Mucosa of descending colon (tissue), 3 donors: Measurements from ENCODE around the gene PPP4R3B. TPM values are rescaled to one million over a fixed set of nuclear protein-coding genes. Genes with fewer than 3 reads are reported as not detected.

Experiments
- ATAC-seq: fragments of 200-7000 bp; cut with Tn5 transposase; one replicate; pipeline ENCODE4 v1.9.1; 2020; ENCODE audit warnings: mild to moderate bottlenecking, moderate library complexity
- DNase-seq, 3 donors: peaks; one replicate each; pipeline ENCODE4 v3.0.0-alpha.2; 2020
- H3K36me3 ChIP-seq: fragments of 200-600 bp; one replicate; pipeline ENCODE4 v1.8.0; 2021; ENCODE audit warnings: low read depth, mild to moderate bottlenecking
- H3K4me1 ChIP-seq: fragments of 200-600 bp; one replicate; pipeline ENCODE4 v1.8.0; 2021; ENCODE audit warnings: low read depth, mild to moderate bottlenecking
- H3K4me3 ChIP-seq: fragments of 200-600 bp; one replicate; pipeline ENCODE4 v1.8.0; 2021; ENCODE audit warnings: mild to moderate bottlenecking
- H3K9me3 ChIP-seq: fragments of 200-600 bp; one replicate; pipeline ENCODE4 v1.8.0; 2021; ENCODE audit warnings: mild to moderate bottlenecking
- CTCF ChIP-seq: fragments of 200-600 bp; IDR thresholded peaks from one replicate; pipeline ENCODE4 v1.8.0; 2022; ENCODE audit warnings: antibody characterized with exemption, mild to moderate bottlenecking
- intact Hi-C, 2 donors: fragments of 100-400 bp; cut with DNase I in 1 of 2; cut with micrococcal nuclease in 1 of 2; formaldehyde crosslinking; loops; one replicate each; pipeline versions ENCODE4 v1.11.0 to v1.11.1; 2022; cut with DNase I, micrococcal nuclease
- total RNA-seq, 3 donors: library from RNA; stranded (reverse); fragmentation: NEBNext Ultra II Directional in 2 of 3; extraction: Animal tissue kit (Norgen Biotek cat#: 25700) in 2 of 3; gene quantifications; one replicate each; pipeline versions ENCODE4 v1.2.1 to v1.2.4, GENCODE V29; 2021 to 2023
- donor health status: DM: no; HTN: no; CAD: no; lungs with moderate emphysema.
- donor health status: DM: no; HTN: no; CAD: no.
- donor health status: DM: no; HTN: yes; CAD: no.

PPP4R3B gene
- total RNA-seq, 3 donors from 2014 or later, result 66.4 to 89.0 (median 68.5) TPM

DNA sequence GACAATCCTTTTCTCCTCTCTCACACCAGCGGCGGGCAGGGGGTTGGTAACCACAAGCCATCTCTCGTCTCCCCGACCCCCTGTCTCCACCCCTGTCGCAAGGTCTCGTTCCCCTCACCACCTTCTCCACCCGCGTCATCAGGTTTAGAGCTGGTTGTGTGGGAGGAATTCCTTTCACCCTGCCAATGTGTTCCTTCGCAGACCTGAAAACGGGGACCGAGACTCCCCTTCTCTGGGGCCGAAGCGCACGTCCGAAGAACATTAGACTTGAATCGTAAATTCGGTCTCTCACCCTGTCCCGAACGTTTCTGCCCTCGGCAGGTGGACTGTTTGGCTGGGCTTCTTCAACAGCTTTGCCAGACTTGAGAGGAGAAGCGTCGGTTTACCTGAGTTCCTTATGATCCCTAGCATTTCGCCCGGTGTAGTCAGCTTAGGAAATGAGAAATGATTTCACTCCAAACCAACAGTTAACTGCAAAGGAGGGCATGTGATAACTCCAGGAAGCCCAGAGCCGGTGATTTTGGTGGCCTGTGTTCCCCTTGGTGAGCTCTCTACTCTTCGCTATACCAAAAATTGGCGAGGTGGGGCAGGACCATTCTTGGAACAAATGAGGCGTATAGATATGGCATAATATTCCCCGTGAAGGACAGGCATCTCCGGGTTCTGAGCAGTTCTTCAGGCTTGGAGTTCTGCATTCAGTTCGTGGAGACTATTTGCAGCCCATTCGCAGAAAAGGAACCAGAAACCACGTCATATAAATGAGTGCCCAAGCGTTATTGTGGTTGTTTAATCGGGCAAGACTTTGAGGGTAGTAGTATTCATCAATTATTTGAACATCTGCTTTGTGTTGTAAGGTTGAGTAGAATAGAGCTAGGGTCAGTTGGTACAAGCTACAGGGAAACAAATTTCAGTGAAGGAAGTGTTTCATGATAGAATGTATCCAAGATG is 97.2 kb downstream of the PPP4R3B start:
- Histone ChIP-seq H3K4me3 (peak overlapping the region; percentile 38), H3K4me1 (no peaks in the 10 kb centered on the region), H3K9me3 (no peaks in the 10 kb centered on the region), H3K36me3 (no peaks in the 10 kb centered on the region)
- DNase-seq, result peak in 2 of 3 donors; percentile 32 to 35
- intact Hi-C loops, result no loop called here
- peak; percentile 27 for ATAC-seq
- no peak for TF ChIP-seq CTCF

- no peak for TF ChIP-seq CTCF
- H3K4me1 ChIP-seq, result no peaks in the 10 kb centered on the region
- DNase-seq (no peak), ATAC-seq (peak; percentile 2)
- no peaks in the 10 kb centered on the region for H3K9me3 ChIP-seq
- H3K4me3 ChIP-seq, result peak overlapping the region; percentile 38
- H3K36me3 ChIP-seq, result no peaks in the 10 kb centered on the region
- intact Hi-C loops, result no loop called here
Measured at GRCh38 chr2:55518841-55519165, 98.6 kb downstream of the PPP4R3B start.

DNA sequence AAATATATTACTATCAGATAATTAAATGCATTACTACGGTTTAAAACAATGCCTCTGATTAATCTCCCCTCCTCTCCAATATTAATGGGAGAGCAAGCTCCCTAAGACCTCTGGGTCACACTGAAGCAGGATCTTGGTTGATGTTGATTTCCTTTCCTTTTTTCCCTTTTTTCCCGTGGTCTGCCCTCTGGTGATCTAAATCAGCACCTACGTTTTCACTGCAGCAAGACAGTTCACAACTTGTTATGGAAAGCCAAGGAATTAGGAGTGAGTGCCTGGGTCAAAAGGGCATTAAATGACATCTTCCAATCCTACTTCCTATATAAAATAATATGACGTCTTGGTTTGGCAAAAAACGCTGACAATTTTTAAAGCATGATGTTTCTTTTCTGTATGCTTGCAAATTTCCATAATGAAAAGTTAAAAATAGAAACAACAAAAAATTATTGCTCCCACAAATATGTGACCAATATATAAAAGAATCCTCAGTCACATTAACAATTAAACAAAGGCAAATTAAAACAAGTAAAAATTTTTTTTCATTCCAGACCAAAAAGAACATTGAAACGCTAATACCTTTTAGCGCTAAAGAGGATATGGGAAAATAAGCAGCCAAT is 105.8 kb downstream of the PPP4R3B start:
- TF ChIP-seq CTCF, result no peak
- DNase-seq, result no peak
- Histone ChIP-seq H3K36me3 (no peaks in the 10 kb centered on the region), H3K9me3 (no peaks in the 10 kb centered on the region), H3K4me3 (no peak overlapping the region), H3K4me1 (no peaks in the 10 kb centered on the region)
- intact Hi-C loops, result no loop called here
- no peak for ATAC-seq

DNA sequence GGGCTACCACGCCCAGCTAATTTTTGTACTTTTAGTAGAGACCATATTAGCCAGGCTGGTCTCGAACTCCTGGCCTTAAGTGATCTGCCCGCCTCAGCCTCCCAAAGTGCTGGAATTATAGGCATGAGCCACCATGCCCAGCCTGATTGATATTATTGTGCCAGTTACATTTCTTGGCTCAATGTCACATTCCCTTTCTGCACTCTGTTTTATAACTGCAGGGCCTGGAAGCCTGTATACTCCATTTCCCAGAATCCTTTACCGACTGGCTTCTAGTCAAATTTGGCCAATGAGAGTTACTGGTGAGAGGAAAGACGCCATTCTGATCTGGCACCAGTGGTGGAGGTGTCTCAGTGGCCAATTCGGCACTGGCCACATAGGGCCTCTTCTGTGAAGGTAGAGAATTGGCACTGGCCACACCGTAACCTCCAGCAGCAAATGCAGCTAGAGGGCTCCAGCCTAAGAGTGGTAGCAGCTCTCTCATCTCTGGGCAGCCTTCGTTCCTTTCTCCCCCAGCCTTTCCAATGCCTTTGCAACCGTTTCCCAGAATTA is 114.8 kb downstream of the PPP4R3B start:
- H3K4me1 ChIP-seq, result no peaks in the 10 kb centered on the region
- no peak overlapping the region for H3K4me3 ChIP-seq
- DNase-seq (no peak), ATAC-seq (no peak)
- H3K9me3 ChIP-seq, result no peaks in the 10 kb centered on the region
- intact Hi-C loops, result no loop called here
- H3K36me3 ChIP-seq, result no peaks in the 10 kb centered on the region
- TF ChIP-seq CTCF, result no peak

DNA sequence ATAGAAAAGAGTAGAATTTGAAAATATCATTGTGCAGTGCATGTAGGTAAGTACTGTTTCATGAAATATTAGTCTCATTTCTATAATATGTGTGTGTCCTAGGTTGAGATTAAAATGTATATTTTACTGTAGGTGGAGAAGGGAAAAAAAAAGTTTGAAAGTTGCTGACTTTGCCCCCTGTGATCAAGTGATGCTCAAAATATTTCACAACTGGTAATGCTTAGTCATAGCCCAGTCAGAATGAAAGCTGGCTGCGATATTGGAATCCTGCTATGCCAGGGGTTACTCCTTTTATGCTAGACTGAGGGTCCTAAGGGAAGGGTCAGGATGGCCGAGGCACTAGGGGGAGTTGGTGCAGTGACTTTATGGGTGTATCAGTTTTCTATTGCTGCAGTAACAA is 117.4 kb downstream of the PPP4R3B start:
- no peak for TF ChIP-seq CTCF
- ATAC-seq, result no peak

More for the DNA sequence above, 117.4 kb downstream of the PPP4R3B start:
- no peaks in the 10 kb centered on the region for H3K9me3 ChIP-seq
- no peaks in the 10 kb centered on the region for H3K36me3 ChIP-seq
- DNase-seq, result no peak
- H3K4me1 ChIP-seq, result no peaks in the 10 kb centered on the region
- intact Hi-C loops, result no loop called here
- H3K4me3 ChIP-seq, result no peak overlapping the region
